HepG2 (cell line): ENCODE measurements around the gene RPS25. TPM values are rescaled to one million over a fixed set of nuclear protein-coding genes. Genes with fewer than 3 reads are reported as not detected.

Experiments used
- ATAC-seq: fragments of 200-7000 bp; cut with Tn5 transposase; 3 replicates; pipeline ENCODE4 v1.9.1; 2020; ENCODE audit warnings: mild to moderate bottlenecking, moderate library complexity
- BruUV-seq: library from RNA; stranded (reverse); fragments of 400-500 nt; replicated peaks from 2 replicates; lab custom pipeline; 2021; lab: Mats Ljungman, UMichigan
- CTCF ChIA-PET: fragments of 300-600 bp; formaldehyde crosslinking; extraction: SDS; loops from one replicate; lab custom pipeline; 2021; ENCODE audit warnings: low total read pairs, inconsistent platforms, low intra/inter-chr PET ratio; lab: Yijun Ruan, JAX
- POLR2A ChIA-PET: fragments of 350-600 bp; sonication (Branson Sonifier 250); formaldehyde crosslinking; loops from one replicate; lab custom pipeline; 2020; ENCODE audit warnings: antibody characterized with exemption, inconsistent platforms; lab: Yijun Ruan, JAX
- DNase-seq: peaks from one replicate; pipeline ENCODE4 v3.0.0-alpha.2; 2015; ENCODE audit warnings: low spot score
- FAIRE-seq: peaks from 3 replicates; lab custom pipeline; 2011; peaks lifted over from hg19 to GRCh38; lab: Jason Lieb, UNC
- H2AFZ ChIP-seq: one replicate; pipeline ENCODE4 v1.6.1; 2011; ENCODE audit warnings: low read length, inconsistent platforms
- H3K27ac ChIP-seq: fragments of 300-600 bp; 3 replicates; pipeline ENCODE4 v1.8.0; 2011; ENCODE audit warnings: mixed run types, mild to moderate bottlenecking, mixed read lengths, low read length, inconsistent platforms; ENCODE audit not compliant: insufficient read depth; ENCODE audit errors: extremely low read length
- H3K27me3 ChIP-seq, 2 experiments: fragments of 200-600 bp in 1 of 2; 2 replicates in 1 of 2; 3 replicates in 1 of 2; pipeline versions ENCODE4 v1.6.0 to v1.8.0; 2011; ENCODE audit warnings: low read length in 2 of 2, mild to moderate bottlenecking in 2 of 2, moderate library complexity in 2 of 2, inconsistent platforms in 1 of 2; ENCODE audit not compliant: insufficient read depth in 2 of 2, control insufficient read depth in 1 of 2
- H3K36me3 ChIP-seq, 2 experiments: fragments of 200-600 bp in 1 of 2; replicated peaks in 1 of 2; 2 replicates in 1 of 2; 3 replicates in 1 of 2; pipeline versions ENCODE4 v1.5.1 to v1.8.0; 2011; ENCODE audit warnings: low read length in 2 of 2, inconsistent platforms in 1 of 2; ENCODE audit not compliant: insufficient read depth in 2 of 2, control insufficient read depth in 1 of 2
- H3K4me1 ChIP-seq: 2 replicates; pipeline ENCODE4 v1.5.1; 2012; ENCODE audit warnings: low read length, inconsistent platforms; ENCODE audit not compliant: insufficient read depth
- H3K4me2 ChIP-seq: 2 replicates; pipeline ENCODE4 v1.6.0; 2011; ENCODE audit warnings: low read depth, low read length, inconsistent platforms
- H3K4me3 ChIP-seq, 3 experiments: fragments of 200-600 bp in 1 of 3; sonication (generic), shearing (Covaris generic) in 1 of 3; replicated peaks in 1 of 3; 2 replicates each; pipeline ENCODE4 v1.5.1; 2011 to 2016; ENCODE audit warnings: low read length in 3 of 3, inconsistent platforms in 2 of 3, low read depth in 2 of 3, mild to moderate bottlenecking in 2 of 3, control low read depth in 1 of 3, mixed read lengths in 1 of 3; ENCODE audit not compliant: insufficient read depth in 1 of 3
- H3K79me2 ChIP-seq: one replicate; pipeline ENCODE4 v1.6.1; 2011; ENCODE audit warnings: low read length, inconsistent platforms; ENCODE audit not compliant: insufficient read depth
- H3K9ac ChIP-seq: 2 replicates; pipeline ENCODE4 v1.6.0; 2011; ENCODE audit warnings: mild to moderate bottlenecking, low read depth, low read length, inconsistent platforms; ENCODE audit not compliant: insufficient read depth
- H3K9me3 ChIP-seq: 2 replicates; pipeline ENCODE4 v1.5.1; 2012; ENCODE audit warnings: mild to moderate bottlenecking, low read length
- H4K20me1 ChIP-seq: 2 replicates; pipeline ENCODE4 v1.6.0; 2011; ENCODE audit warnings: inconsistent platforms, mild to moderate bottlenecking, low read length, moderate library complexity; ENCODE audit not compliant: insufficient read depth
- ATF1 ChIP-seq: IDR thresholded peaks from 2 replicates; pipeline ENCODE4 v1.6.1; 2016; ENCODE audit warnings: mild to moderate bottlenecking, control low read depth
- DMTF1 ChIP-seq: sonication (generic); formaldehyde crosslinking; IDR thresholded peaks from 2 replicates; pipeline ENCODE4 v1.4.0; 2020; ENCODE audit warnings: mild to moderate bottlenecking, missing genetic modification reagents
- GZF1 ChIP-seq: sonication (generic); formaldehyde crosslinking; IDR thresholded peaks from 2 replicates; pipeline ENCODE4 v1.5.1; 2020; ENCODE audit warnings: mild to moderate bottlenecking, missing genetic modification reagents
- HNRNPK ChIP-seq: fragments of 200-400 bp; formaldehyde crosslinking; IDR thresholded peaks from 2 replicates; pipeline ENCODE4 v1.6.1; 2018; ENCODE audit warnings: low read length, low read depth, moderate library complexity, mild to moderate bottlenecking; ENCODE audit not compliant: poor library complexity, severe bottlenecking
- MTF2 ChIP-seq: sonication (generic); formaldehyde crosslinking; IDR thresholded peaks from 2 replicates; pipeline ENCODE4 v1.5.0; 2020; ENCODE audit warnings: missing genetic modification reagents, borderline replicate concordance
- RAD21 ChIP-seq: fragments of 450-650 bp; formaldehyde crosslinking; IDR thresholded peaks from 2 replicates; pipeline ENCODE4 v1.5.0; 2020; ENCODE audit warnings: mild to moderate bottlenecking
- RFX5 ChIP-seq: IDR thresholded peaks from 2 replicates; pipeline ENCODE4 v1.6.1; 2011; ENCODE audit warnings: low read depth, low read length, improper control_type of control experiment
- TBL1XR1 ChIP-seq: fragments of 150-350 bp; IDR thresholded peaks from 2 replicates; pipeline ENCODE4 v1.6.1; 2014; ENCODE audit warnings: borderline replicate concordance, low read length; ENCODE audit not compliant: partially characterized antibody
- ZBTB49 ChIP-seq: sonication (generic); formaldehyde crosslinking; IDR thresholded peaks from 2 replicates; pipeline ENCODE4 v1.4.0; 2020; ENCODE audit warnings: missing genetic modification reagents, borderline replicate concordance
- ZNF18 ChIP-seq: sonication (generic); formaldehyde crosslinking; IDR thresholded peaks from 2 replicates; pipeline ENCODE4 v1.8.0; 2022; ENCODE audit warnings: mild to moderate bottlenecking, missing genetic modification reagents; ENCODE audit not compliant: insufficient replicate concordance
- ZSCAN29 ChIP-seq: sonication (generic); formaldehyde crosslinking; conservative IDR thresholded peaks from 2 replicates; pipeline ENCODE4 v1.4.0; 2020; ENCODE audit warnings: mild to moderate bottlenecking, missing genetic modification reagents
- WGBS: methylation state at CpG from one replicate; pipeline ENCODE4 v1.1.6; 2017; ENCODE audit warnings: low lambda C conversion rate; 5-methylcytosine and 5-hydroxymethylcytosine counted together
- in situ Hi-C: cut with HindIII; loops from 2 replicates; pipeline ENCODE4 v1.10.0; 2017; ENCODE audit warnings: low pct_unique_long_range_greater_than_20kb; ENCODE audit not compliant: extremely low pct_ligation_motif_present
- intact Hi-C: fragments of 100-400 bp; cut with micrococcal nuclease; formaldehyde crosslinking; loops from one replicate; pipeline ENCODE4 v1.10.0; 2022; ENCODE audit not compliant: unreplicated experiment
- polyA plus RNA-seq, 8 experiments: library from polyadenylated mRNA; depleted of rRNA in 3 of 8; stranded (reverse) in 7 of 8; unstranded in 1 of 8; fragments of >200 nt; fragmentation: Illumina TruSeq in 4 of 8; extraction: Trizol in 4 of 8; gene quantifications; 2 replicates each; pipeline versions ENCODE4 v1.2.1 to v1.2.3, GENCODE V29; 2011 to 2016; ENCODE audit warnings: low read depth in 4 of 8, missing spikeins in 1 of 8, mixed read lengths in 1 of 8; ENCODE audit not compliant: insufficient read depth in 1 of 8
- total RNA-seq, 5 experiments: library from RNA; depleted of rRNA; stranded (reverse); fragments of >200 nt; fragmentation: Illumina TruSeq; extraction: Trizol; gene quantifications; 2 replicates each; pipeline ENCODE4 v1.2.3, GENCODE V29; 2016; ENCODE audit warnings: low read depth in 1 of 5
- TF ChIP-seq, protein P1 (sequence below): sonication (generic); formaldehyde crosslinking; IDR thresholded peaks from 2 replicates; pipeline ENCODE4 v1.4.0; 2020; ENCODE audit warnings: missing genetic modification reagents
- TF ChIP-seq, protein P2 (sequence below): sonication (generic); formaldehyde crosslinking; IDR thresholded peaks from 2 replicates; pipeline ENCODE4 v1.4.0; 2020; ENCODE audit warnings: missing genetic modification reagents

RPS25 gene
- total and polyA plus RNA-seq, 2 of the 13 experiments (the other 11 are each of a cell fraction or from before 2014, with no cell fraction given), result 839 to 1,415 TPM

- intact Hi-C loops, result loop anchor here (2.0 kb wide), 1 partner anchor 38 kb away; a partner anchor contains a TSS
- Histone ChIP-seq H2AFZ (no peak overlapping the region), H3K27me3 (no peaks in the 10 kb centered on the region), H3K4me1 (peaks cover 23% of the 10 kb centered on the region), H3K4me2 (peak overlapping the region; percentile 88), H3K36me3 (peaks cover 24 to 39% of the 10 kb centered on the region in 2 experiments), H3K9me3 (no peaks in the 10 kb centered on the region), H3K4me3 (peak overlapping the region; percentile 75 to 87 (median 82)), H3K27ac (peak overlapping the region; percentile 88), H3K9ac (peak overlapping the region; percentile 99), H3K79me2 (peaks cover 25% of the 10 kb centered on the region), H4K20me1 (no peaks in the 10 kb centered on the region)
- no TSS peak for BruUV-seq
- in situ Hi-C loops, result no loop called here
- DNase-seq (no peak), FAIRE-seq (no peak), ATAC-seq (peak; percentile 11)
- CTCF ChIA-PET, result no interaction called here
- WGBS, result 0% methylated on average over 3 of the region's 48 CpGs
- POLR2A ChIA-PET, result interaction anchor here (0.8 to 2.5 kb wide), 14 partner anchors 10 to 383 kb away, joined by 3 to 14 read pairs (median 4); partner anchors contain the start of genes CENATAC, DPAGT1, HINFP and RPS25
- TF ChIP-seq ZBTB49 (CRISPR knock-in tag) (no peak), ZNF18 (CRISPR knock-in tag) (peak; percentile 47), DMTF1 (CRISPR knock-in tag) (no peak), HNRNPK (peak; percentile 75), GZF1 (CRISPR knock-in tag) (no peak), TBL1XR1 (no peak), ATF1 (CRISPR knock-in tag) (no peak), MTF2 (CRISPR knock-in tag) (no peak), ZSCAN29 (CRISPR knock-in tag) (no peak), RFX5 (no peak), RAD21 (CRISPR knock-in tag) (0 out of 2 replicates have a peak, but pooled peaks have one; percentile 12)
- TF ChIP-seq, protein P1, sequence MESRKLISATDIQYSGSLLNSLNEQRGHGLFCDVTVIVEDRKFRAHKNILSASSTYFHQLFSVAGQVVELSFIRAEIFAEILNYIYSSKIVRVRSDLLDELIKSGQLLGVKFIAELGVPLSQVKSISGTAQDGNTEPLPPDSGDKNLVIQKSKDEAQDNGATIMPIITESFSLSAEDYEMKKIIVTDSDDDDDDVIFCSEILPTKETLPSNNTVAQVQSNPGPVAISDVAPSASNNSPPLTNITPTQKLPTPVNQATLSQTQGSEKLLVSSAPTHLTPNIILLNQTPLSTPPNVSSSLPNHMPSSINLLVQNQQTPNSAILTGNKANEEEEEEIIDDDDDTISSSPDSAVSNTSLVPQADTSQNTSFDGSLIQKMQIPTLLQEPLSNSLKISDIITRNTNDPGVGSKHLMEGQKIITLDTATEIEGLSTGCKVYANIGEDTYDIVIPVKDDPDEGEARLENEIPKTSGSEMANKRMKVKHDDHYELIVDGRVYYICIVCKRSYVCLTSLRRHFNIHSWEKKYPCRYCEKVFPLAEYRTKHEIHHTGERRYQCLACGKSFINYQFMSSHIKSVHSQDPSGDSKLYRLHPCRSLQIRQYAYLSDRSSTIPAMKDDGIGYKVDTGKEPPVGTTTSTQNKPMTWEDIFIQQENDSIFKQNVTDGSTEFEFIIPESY (CRISPR knock-in tag), result no peak
- TF ChIP-seq, protein P2, sequence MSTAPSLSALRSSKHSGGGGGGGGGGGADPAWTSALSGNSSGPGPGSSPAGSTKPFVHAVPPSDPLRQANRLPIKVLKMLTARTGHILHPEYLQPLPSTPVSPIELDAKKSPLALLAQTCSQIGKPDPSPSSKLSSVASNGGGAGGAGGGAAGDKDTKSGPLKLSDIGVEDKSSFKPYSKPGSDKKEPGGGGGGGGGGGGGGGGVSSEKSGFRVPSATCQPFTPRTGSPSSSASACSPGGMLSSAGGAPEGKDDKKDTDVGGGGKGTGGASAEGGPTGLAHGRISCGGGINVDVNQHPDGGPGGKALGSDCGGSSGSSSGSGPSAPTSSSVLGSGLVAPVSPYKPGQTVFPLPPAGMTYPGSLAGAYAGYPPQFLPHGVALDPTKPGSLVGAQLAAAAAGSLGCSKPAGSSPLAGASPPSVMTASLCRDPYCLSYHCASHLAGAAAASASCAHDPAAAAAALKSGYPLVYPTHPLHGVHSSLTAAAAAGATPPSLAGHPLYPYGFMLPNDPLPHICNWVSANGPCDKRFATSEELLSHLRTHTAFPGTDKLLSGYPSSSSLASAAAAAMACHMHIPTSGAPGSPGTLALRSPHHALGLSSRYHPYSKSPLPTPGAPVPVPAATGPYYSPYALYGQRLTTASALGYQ (CRISPR knock-in tag), result no peak
These were observed 38.4 kb upstream of the RPS25 start for GRCh38 chr11:119056421-119056999.
